GM21526 (cell line): ENCODE results near the gene GABBR2.

Experiments
- ATAC-seq: cut with Tn5 transposase; IDR thresholded peaks from one replicate; pipeline ENCODE4 v1.9.1; 2021; ENCODE audit warnings: moderate library complexity; ENCODE audit not compliant: unreplicated experiment, low FRiP score

GABBR2 gene

GRCh38 chr9:98708933-98709911 lies at the start of gene GABBR2:
GABBR2 (minus strand) TSS chr9:98708935; CDS start chr9:98708737, 198 bp downstream.
- ATAC-seq: no peak

- ATAC-seq: no peak
Measured at GRCh38 chr9:98755006-98755618, 46.4 kb upstream of the GABBR2 start.

- ATAC-seq: no peak
Measured at GRCh38 chr9:98751210-98751609, 42.5 kb upstream of the GABBR2 start.

GRCh38 chr9:98750364-98751060 lies 41.8 kb upstream of the GABBR2 start:
- no peak for ATAC-seq

GRCh38 chr9:98747476-98747875 lies 38.7 kb upstream of the GABBR2 start:
- ATAC-seq: no peak

- ATAC-seq: no peak
Measured at GRCh38 chr9:98745470-98745869, 36.7 kb upstream of the GABBR2 start.

GRCh38 chr9:98743818-98744611 lies 35.3 kb upstream of the GABBR2 start:
- no peak for ATAC-seq

GRCh38 chr9:98743329-98743728 lies 34.6 kb upstream of the GABBR2 start:
- no peak for ATAC-seq

- ATAC-seq: no peak
Measured at GRCh38 chr9:98742325-98743280, 33.9 kb upstream of the GABBR2 start.

- ATAC-seq: no peak
Measured at GRCh38 chr9:98740226-98740881, 31.6 kb upstream of the GABBR2 start.

- no peak for ATAC-seq
Measured at GRCh38 chr9:98738741-98739140, 30.0 kb upstream of the GABBR2 start.

- no peak for ATAC-seq
Measured at GRCh38 chr9:98736226-98736625, 27.5 kb upstream of the GABBR2 start.

- ATAC-seq: no peak
Measured at GRCh38 chr9:98732801-98733200, 24.1 kb upstream of the GABBR2 start.

- no peak for ATAC-seq
Measured at GRCh38 chr9:98732091-98732490, 23.4 kb upstream of the GABBR2 start.

- ATAC-seq: no peak
Measured at GRCh38 chr9:98730871-98731270, 22.1 kb upstream of the GABBR2 start.

GRCh38 chr9:98728500-98728899 lies 19.8 kb upstream of the GABBR2 start:
- no peak for ATAC-seq

- ATAC-seq: no peak
Measured at GRCh38 chr9:98727428-98727827, 18.7 kb upstream of the GABBR2 start.

GRCh38 chr9:98726735-98727134 lies 18.0 kb upstream of the GABBR2 start:
- no peak for ATAC-seq
